ENCODE measurements around the gene C20orf173.
A peak's percentile ranks its signal among the peaks of the same experiment; 100 is the strongest.

C20orf173 gene

GRCh38 chr20:35506179-35506578, 23.3 kb downstream of the C20orf173 start:
- DNase-seq, result no peak

- DNase-seq, result no peak
Observed at GRCh38 chr20:35504751-35505150, 24.7 kb downstream of the C20orf173 start.

- no peak for DNase-seq
Observed at GRCh38 chr20:35503841-35504561, 25.5 kb downstream of the C20orf173 start.

- no peak for DNase-seq
Observed at GRCh38 chr20:35503281-35503680, 26.2 kb downstream of the C20orf173 start.

GRCh38 chr20:35502352-35502751, 27.1 kb downstream of the C20orf173 start:
- DNase-seq, result no peak

GRCh38 chr20:35499271-35499670, 30.2 kb downstream of the C20orf173 start:
- no peak for DNase-seq

- DNase-seq, result no peak
Observed at GRCh38 chr20:35497780-35498189, 31.7 kb downstream of the C20orf173 start.

- DNase-seq, result no peak
Observed at GRCh38 chr20:35497320-35497719, 32.1 kb downstream of the C20orf173 start.

GRCh38 chr20:35496481-35496880, 33.0 kb downstream of the C20orf173 start:
- DNase-seq, result no peak

GRCh38 chr20:35492352-35492751, 37.1 kb downstream of the C20orf173 start:
- DNase-seq, result no peak

GRCh38 chr20:35491823-35492222, 37.6 kb downstream of the C20orf173 start:
- no peak for DNase-seq

GRCh38 chr20:35490736-35491181, 38.7 kb downstream of the C20orf173 start:
- peak; percentile 47 for DNase-seq

- DNase-seq, result no peak
Observed at GRCh38 chr20:35489717-35490116, 39.7 kb downstream of the C20orf173 start.

GRCh38 chr20:35487479-35487878, 42.0 kb downstream of the C20orf173 start:
- no peak for DNase-seq

GRCh38 chr20:35479798-35480197, 49.7 kb downstream of the C20orf173 start:
- DNase-seq, result no peak

GRCh38 chr20:35478804-35479472, 50.5 kb downstream of the C20orf173 start:
- no peak for DNase-seq
